Coronary artery (tissue), 2 donors: ENCODE data around the gene PPP1R14B.

Source experiments
- DNase-seq: peaks from one replicate; pipeline ENCODE4 v3.0.0-alpha.2; 2017; ENCODE audit warnings: low spot score
- H3K27ac ChIP-seq, 2 donors: fragments of 200-600 bp; sonication (generic); one replicate each; pipeline ENCODE4 v1.5.1; 2016 to 2019
- H3K4me3 ChIP-seq: fragments of 200-600 bp; sonication (generic); 2 replicates; pipeline ENCODE4 v1.5.1; 2016; ENCODE audit warnings: mild to moderate bottlenecking, moderate library complexity
- TF ChIP-seq, protein P1 (sequence below): fragments of 200-600 bp; sonication (generic); IDR thresholded peaks from one replicate; pipeline ENCODE4 v1.5.1; 2019; ENCODE audit warnings: antibody characterized with exemption

The PPP1R14B gene

DNA sequence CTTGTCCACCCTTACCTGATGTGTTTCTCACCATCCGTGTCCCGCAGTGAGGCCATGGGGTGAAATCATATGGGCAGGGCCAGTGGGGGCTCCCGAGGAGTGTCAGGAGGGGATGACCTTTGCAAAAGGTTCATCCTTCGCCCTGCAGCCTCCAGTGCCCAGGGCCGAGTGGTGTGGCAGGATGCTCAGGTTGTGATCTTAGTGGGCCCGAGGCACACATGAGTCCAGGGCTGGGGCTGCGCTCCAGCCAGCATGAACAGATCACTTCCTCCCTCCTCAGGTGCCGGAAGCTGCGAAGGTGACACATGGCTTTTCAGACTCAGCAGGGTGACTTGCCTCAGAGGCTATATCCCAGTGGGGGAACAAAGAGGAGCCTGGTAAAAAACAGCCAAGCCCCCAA, 8.7 kb downstream of the PPP1R14B start:
- H3K27ac ChIP-seq, result no peak overlapping the region
- no peak overlapping the region for H3K4me3 ChIP-seq
- DNase-seq, result no peak
- TF ChIP-seq, protein P1, sequence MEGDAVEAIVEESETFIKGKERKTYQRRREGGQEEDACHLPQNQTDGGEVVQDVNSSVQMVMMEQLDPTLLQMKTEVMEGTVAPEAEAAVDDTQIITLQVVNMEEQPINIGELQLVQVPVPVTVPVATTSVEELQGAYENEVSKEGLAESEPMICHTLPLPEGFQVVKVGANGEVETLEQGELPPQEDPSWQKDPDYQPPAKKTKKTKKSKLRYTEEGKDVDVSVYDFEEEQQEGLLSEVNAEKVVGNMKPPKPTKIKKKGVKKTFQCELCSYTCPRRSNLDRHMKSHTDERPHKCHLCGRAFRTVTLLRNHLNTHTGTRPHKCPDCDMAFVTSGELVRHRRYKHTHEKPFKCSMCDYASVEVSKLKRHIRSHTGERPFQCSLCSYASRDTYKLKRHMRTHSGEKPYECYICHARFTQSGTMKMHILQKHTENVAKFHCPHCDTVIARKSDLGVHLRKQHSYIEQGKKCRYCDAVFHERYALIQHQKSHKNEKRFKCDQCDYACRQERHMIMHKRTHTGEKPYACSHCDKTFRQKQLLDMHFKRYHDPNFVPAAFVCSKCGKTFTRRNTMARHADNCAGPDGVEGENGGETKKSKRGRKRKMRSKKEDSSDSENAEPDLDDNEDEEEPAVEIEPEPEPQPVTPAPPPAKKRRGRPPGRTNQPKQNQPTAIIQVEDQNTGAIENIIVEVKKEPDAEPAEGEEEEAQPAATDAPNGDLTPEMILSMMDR, result no peak

DNA sequence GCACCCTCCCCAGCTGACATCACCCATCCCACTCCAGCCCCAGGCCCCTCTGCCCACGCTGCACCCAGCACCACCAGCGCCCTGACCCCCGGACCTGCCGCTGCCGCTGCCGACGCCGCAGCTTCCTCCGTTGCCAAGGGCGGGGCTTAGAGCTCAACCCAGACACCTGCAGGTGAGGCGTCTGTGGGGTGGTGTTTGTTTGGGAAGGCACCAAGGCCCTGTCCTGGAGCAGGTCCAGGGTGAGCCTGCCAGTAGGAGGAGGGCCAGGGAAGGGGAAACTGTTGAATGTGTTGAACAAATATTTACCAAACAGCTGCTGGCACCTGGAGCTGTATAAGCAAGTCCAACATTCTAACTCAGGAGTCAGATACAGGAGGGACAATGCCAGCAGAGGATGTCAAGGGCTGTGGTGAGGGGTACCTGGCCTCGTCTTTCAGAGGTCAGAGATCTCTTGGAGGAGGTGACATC, 9.2 kb downstream of the PPP1R14B start:
- DNase-seq, result no peak
- TF ChIP-seq, protein P1, result no peak
- H3K27ac ChIP-seq, result peak overlapping the region in 1 of 2 donors; percentile 31
- no peak overlapping the region for H3K4me3 ChIP-seq

DNA sequence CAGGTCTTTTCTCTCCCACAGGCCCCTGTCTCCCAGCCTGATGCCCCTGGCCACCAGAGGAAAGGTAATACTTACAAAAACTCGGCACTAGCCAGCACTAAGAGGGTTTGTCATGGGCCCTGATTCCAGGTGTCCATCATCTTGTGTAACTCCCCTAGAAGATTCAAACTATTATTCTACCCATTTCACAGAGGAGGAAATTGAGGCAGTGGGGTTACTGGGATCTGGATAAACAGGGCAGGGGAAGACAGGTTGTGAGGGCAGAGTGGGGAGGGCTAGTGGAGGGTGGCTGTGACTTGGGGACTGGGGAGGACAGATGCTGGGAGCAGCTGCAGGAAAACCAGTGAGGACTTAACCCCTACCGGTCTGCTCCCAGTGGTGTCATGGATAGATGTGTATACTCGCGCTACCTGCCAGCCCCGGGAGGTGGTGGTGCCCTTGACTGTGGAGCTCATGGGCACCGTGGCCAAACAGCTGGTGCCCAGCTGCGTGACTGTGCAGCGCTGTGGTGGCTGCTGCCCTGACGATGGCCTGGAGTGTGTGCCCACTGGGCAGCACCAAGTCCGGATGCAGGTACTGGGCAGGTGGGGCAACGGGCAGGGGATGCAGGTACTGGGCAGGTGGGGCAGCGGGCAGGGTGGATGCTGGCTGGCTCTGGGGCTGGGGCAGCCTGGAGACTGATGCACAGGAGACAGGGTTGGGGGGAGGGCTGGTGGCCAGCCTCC, 11.1 kb downstream of the PPP1R14B start:
- TF ChIP-seq, protein P1, result no peak
- Histone ChIP-seq H3K4me3 (peak overlapping the region; percentile 84), H3K27ac (peak overlapping the region; percentile 88 to 97)
- no peak for DNase-seq

DNA sequence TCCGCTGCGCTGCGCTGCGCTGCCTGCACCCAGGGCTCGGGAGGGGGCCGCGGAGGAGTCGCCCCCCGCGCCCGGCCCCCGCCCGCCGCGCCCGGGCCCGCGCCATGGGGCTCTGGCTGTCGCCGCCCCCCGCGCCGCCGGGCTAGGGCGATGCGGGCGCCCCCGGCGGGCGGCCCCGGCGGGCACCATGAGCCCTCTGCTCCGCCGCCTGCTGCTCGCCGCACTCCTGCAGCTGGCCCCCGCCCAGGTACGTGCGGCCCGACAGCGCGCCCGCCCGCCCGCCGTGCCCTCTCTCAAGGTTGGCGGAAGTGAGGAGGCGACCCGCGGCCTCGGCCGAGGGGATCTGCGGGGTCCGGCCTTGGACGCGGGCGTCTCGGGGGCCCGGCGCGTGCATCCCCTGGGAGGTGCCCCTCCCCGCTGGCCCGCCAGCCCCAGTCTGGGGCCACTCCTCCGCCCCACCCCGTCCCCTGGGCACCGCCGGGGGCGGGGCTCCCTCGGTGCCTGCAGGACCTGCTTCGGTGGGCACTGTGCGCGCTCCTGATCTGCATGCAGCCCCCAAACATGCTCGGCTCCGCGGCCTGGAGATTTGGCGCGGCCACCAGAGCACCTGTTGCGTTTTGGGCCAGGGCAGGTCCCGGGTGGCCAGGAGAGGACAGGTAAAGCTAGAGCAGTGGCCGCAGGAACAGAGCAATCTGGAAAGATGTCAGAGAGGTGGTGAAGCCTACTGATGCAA, 11.9 kb downstream of the PPP1R14B start:
- no peak for DNase-seq
- peak overlapping the region; percentile 84 for H3K4me3 ChIP-seq
- TF ChIP-seq, protein P1, result no peak
- peak overlapping the region; percentile 88 to 97 for H3K27ac ChIP-seq

DNA sequence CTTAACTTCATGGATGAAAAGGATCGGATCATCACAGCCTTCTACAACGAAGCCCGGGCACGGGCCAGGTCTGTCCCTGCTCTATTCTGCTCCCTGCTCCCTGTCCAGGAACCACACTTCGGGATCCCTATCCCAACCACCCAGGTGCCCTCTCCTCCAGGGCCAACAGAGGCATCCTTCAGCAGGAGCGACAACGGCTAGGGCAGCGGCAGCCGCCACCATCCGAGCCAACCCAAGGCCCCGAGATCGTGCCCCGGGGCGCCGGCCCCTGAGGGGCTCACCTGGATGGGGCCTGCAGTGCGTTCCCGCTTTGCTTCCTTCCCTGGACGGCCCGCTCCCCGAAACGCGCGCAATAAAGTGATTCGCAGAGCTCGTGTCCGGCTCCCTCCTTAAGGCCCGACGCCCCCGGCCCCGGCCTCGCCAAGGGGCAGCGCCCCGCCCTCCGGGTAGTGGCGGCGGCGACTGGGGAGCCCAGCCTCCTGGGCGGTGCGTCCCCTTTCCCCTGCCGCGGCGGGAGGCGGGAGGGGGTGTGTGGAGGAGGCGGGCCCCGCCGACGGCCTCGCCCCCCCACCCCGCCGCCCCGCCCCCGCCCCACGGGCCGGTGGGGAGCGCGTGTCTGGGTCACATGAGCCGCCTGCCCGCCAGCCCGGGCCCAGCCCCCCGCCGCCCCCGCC, 12.7 kb downstream of the PPP1R14B start, which contains the start of gene VEGFB:
VEGFB (plus strand) TSS at position 672 of the 674 bp plus-strand sequence. CDS start 250 bp downstream, outside the sequence.
- DNase-seq, result no peak
- Histone ChIP-seq H3K4me3 (peak within 1 kb of the TSS; percentile 84), H3K27ac (peak within 1 kb of the TSS; percentile 88 to 97)
- TF ChIP-seq, protein P1, result no peak

DNA sequence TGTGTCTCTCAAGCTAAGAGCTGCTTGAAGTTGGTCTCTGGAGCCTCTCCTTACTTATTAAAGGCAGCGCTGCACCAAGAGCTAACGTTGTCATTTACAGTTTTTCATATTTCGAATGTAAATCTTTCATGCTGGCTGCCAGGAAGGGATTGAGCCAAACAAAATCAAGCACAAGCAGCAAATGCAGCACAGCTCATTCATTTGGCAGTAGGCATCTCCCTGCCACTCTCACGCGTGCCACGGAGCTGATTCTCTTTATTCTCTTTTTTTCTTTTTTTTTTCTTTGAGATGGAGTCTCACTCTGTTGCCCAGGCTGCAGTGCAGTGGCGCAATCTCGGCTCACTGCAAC, 13.8 kb downstream of the PPP1R14B start:
- Histone ChIP-seq H3K27ac (peak overlapping the region in 1 of 2 donors; percentile 20), H3K4me3 (no peak overlapping the region)
- TF ChIP-seq, protein P1, result no peak
- DNase-seq, result no peak
